Ectodermal cell (in vitro differentiated cells): ENCODE measurements around the gene CDH2.

ENCODE experiments used
- H3K27ac ChIP-seq: 2 replicates; pipeline ENCODE4 v1.7.0; 2013; ENCODE audit warnings: mild to moderate bottlenecking, low read depth, low read length; ENCODE audit not compliant: insufficient read depth, poor library complexity, severe bottlenecking
- H3K27me3 ChIP-seq: 2 replicates; pipeline ENCODE4 v1.7.0; 2013; ENCODE audit warnings: mild to moderate bottlenecking, low read length; ENCODE audit not compliant: insufficient read depth, control insufficient read depth, poor library complexity, severe bottlenecking
- H3K36me3 ChIP-seq: one replicate; pipeline ENCODE4 v1.7.0; 2013; ENCODE audit warnings: low read length; ENCODE audit not compliant: control insufficient read depth, insufficient read depth
- H3K4me1 ChIP-seq: one replicate; pipeline ENCODE4 v1.7.0; 2013; ENCODE audit warnings: low read length; ENCODE audit not compliant: control insufficient read depth, insufficient read depth
- H3K4me3 ChIP-seq: 2 replicates; pipeline ENCODE4 v1.7.0; 2013; ENCODE audit warnings: low read depth, low read length, control low read depth; ENCODE audit not compliant: insufficient read depth
- H3K9me3 ChIP-seq: 2 replicates; pipeline ENCODE4 v1.7.0; 2013; ENCODE audit warnings: mild to moderate bottlenecking, low read length, moderate library complexity; ENCODE audit not compliant: control insufficient read depth
- WGBS, 2 experiments: methylation state at CpG; one replicate each; pipeline ENCODE4 v1.1.7; 2013; ENCODE audit warnings: missing lambda C conversion rate in 2 of 2; 5-methylcytosine and 5-hydroxymethylcytosine counted together

CDH2 gene

GRCh38 chr18:28132084-28132483, 44.8 kb downstream of the CDH2 start:
- Histone ChIP-seq H3K4me1 (peaks cover 10% of the 10 kb centered on the region), H3K36me3 (peaks cover 5% of the 10 kb centered on the region), H3K27ac (no peak overlapping the region), H3K9me3 (no peaks in the 10 kb centered on the region), H3K4me3 (no peak overlapping the region), H3K27me3 (no peaks in the 10 kb centered on the region)
- 90 to 94% methylated on average over 5 of the region's 5 CpGs for WGBS, 2 experiments

- H3K36me3 ChIP-seq = no peaks in the 10 kb centered on the region
- H3K27me3 ChIP-seq = no peaks in the 10 kb centered on the region
- no peak overlapping the region for H3K27ac ChIP-seq
- H3K4me3 ChIP-seq = no peak overlapping the region
- WGBS, 2 experiments = 93 to 100% methylated on average over 3 of the region's 3 CpGs
- H3K4me1 ChIP-seq = peaks cover 16% of the 10 kb centered on the region
- no peaks in the 10 kb centered on the region for H3K9me3 ChIP-seq
These were observed 48.3 kb downstream of the CDH2 start for GRCh38 chr18:28128659-28128980.

- 86 to 92% methylated on average over 5 of the region's 5 CpGs for WGBS, 2 experiments
- Histone ChIP-seq H3K4me1 (peaks cover 19% of the 10 kb centered on the region), H3K27me3 (no peaks in the 10 kb centered on the region), H3K27ac (no peak overlapping the region), H3K9me3 (no peaks in the 10 kb centered on the region), H3K36me3 (no peaks in the 10 kb centered on the region), H3K4me3 (no peak overlapping the region)
These were observed 48.9 kb downstream of the CDH2 start for GRCh38 chr18:28127763-28128658.

- H3K27me3 ChIP-seq = no peaks in the 10 kb centered on the region
- H3K4me3 ChIP-seq = no peak overlapping the region
- H3K27ac ChIP-seq = no peak overlapping the region
- no peaks in the 10 kb centered on the region for H3K36me3 ChIP-seq
- no peaks in the 10 kb centered on the region for H3K9me3 ChIP-seq
- H3K4me1 ChIP-seq = peaks cover 11% of the 10 kb centered on the region
- WGBS, 2 experiments = 95 to 100% methylated on average over 6 of the region's 6 CpGs
These were observed 49.7 kb downstream of the CDH2 start for GRCh38 chr18:28127228-28127627.

- Histone ChIP-seq H3K27me3 (no peaks in the 10 kb centered on the region), H3K36me3 (no peaks in the 10 kb centered on the region), H3K4me3 (no peak overlapping the region), H3K27ac (no peak overlapping the region), H3K4me1 (peaks cover 10% of the 10 kb centered on the region), H3K9me3 (no peaks in the 10 kb centered on the region)
- WGBS, 2 experiments = 93 to 96% methylated on average over 5 of the region's 5 CpGs
These were observed 50.2 kb downstream of the CDH2 start for GRCh38 chr18:28126768-28127167.

GRCh38 chr18:28125051-28125450, 51.9 kb downstream of the CDH2 start:
- H3K27ac ChIP-seq = no peak overlapping the region
- H3K9me3 ChIP-seq = no peaks in the 10 kb centered on the region
- no peaks in the 10 kb centered on the region for H3K36me3 ChIP-seq
- no peaks in the 10 kb centered on the region for H3K27me3 ChIP-seq
- 91 to 97% methylated on average over 3 of the region's 3 CpGs for WGBS, 2 experiments
- no peak overlapping the region for H3K4me3 ChIP-seq
- peaks cover 10% of the 10 kb centered on the region for H3K4me1 ChIP-seq

- no peaks in the 10 kb centered on the region for H3K36me3 ChIP-seq
- H3K27ac ChIP-seq = no peak overlapping the region
- H3K9me3 ChIP-seq = no peaks in the 10 kb centered on the region
- peaks cover 10% of the 10 kb centered on the region for H3K4me1 ChIP-seq
- 97 to 99% methylated on average over 2 to 3 of the region's 4 CpGs for WGBS, 2 experiments
- no peaks in the 10 kb centered on the region for H3K27me3 ChIP-seq
- H3K4me3 ChIP-seq = no peak overlapping the region
These were observed 52.5 kb downstream of the CDH2 start for GRCh38 chr18:28124131-28125029.

GRCh38 chr18:28123401-28124030, 53.4 kb downstream of the CDH2 start:
- Histone ChIP-seq H3K9me3 (no peaks in the 10 kb centered on the region), H3K27me3 (no peaks in the 10 kb centered on the region), H3K4me3 (no peak overlapping the region), H3K36me3 (no peaks in the 10 kb centered on the region), H3K4me1 (peaks cover 10% of the 10 kb centered on the region), H3K27ac (no peak overlapping the region)
- 88 to 95% methylated on average over 3 of the region's 3 CpGs for WGBS, 2 experiments

- no peaks in the 10 kb centered on the region for H3K36me3 ChIP-seq
- no peaks in the 10 kb centered on the region for H3K27me3 ChIP-seq
- no peak overlapping the region for H3K27ac ChIP-seq
- 93 to 96% methylated on average over 2 of the region's 2 CpGs for WGBS, 2 experiments
- no peaks in the 10 kb centered on the region for H3K9me3 ChIP-seq
- H3K4me3 ChIP-seq = no peak overlapping the region
- H3K4me1 ChIP-seq = peaks cover 12% of the 10 kb centered on the region
These were observed 56.0 kb downstream of the CDH2 start for GRCh38 chr18:28120828-28121515.
